Thyroid gland (tissue), 4 donors: ENCODE data around the gene TEX30. TPM values are rescaled to one million over a fixed set of nuclear protein-coding genes. Genes with fewer than 3 reads are reported as not detected.
A peak's percentile ranks its signal among the peaks of the same experiment; 100 is the strongest.

Source experiments
- DNase-seq, 2 donors: peaks; one replicate each; pipeline ENCODE4 v3.0.0-alpha.2; 2019
- H3K27ac ChIP-seq, 3 donors: fragments of 200-600 bp; sonication (generic); 1 replicate in 2 of 3; 2 replicates in 1 of 3; pipeline ENCODE4 v1.5.1; 2016 to 2019; ENCODE audit warnings: mild to moderate bottlenecking in 1 of 3, moderate library complexity in 1 of 3
- H3K27me3 ChIP-seq: fragments of 200-600 bp; sonication (generic); one replicate; pipeline ENCODE4 v1.5.1; 2019
- H3K36me3 ChIP-seq, 2 donors: fragments of 200-600 bp; sonication (generic); one replicate each; pipeline ENCODE4 v1.5.1; 2016 to 2019
- H3K4me1 ChIP-seq, 2 donors: fragments of 200-600 bp; sonication (generic); one replicate each; pipeline ENCODE4 v1.5.1; 2017 to 2019
- H3K4me3 ChIP-seq, 3 donors: fragments of 200-600 bp; sonication (generic); replicated peaks in 1 of 3; 1 replicate in 2 of 3; 2 replicates in 1 of 3; pipeline ENCODE4 v1.5.1; 2016; ENCODE audit warnings: mild to moderate bottlenecking in 1 of 3
- H3K9me3 ChIP-seq: fragments of 200-600 bp; sonication (generic); one replicate; pipeline ENCODE4 v1.5.1; 2017
- CTCF ChIP-seq, 6 experiments: fragments of 200-600 bp in 3 of 6; fragments of 450-650 bp in 3 of 6; sonication (generic) in 3 of 6; IDR thresholded peaks; one replicate each; pipeline ENCODE4 v1.5.1; 2016 to 2019; ENCODE audit warnings: antibody characterized with exemption in 6 of 6, mild to moderate bottlenecking in 2 of 6, inconsistent platforms in 1 of 6, moderate library complexity in 1 of 6
- POLR2A ChIP-seq, 2 donors: fragments of 450-650 bp; IDR thresholded peaks; one replicate each; pipeline ENCODE4 v1.6.1; 2017; ENCODE audit warnings: antibody characterized with exemption in 2 of 2, mild to moderate bottlenecking in 2 of 2, moderate library complexity in 1 of 2
- WGBS, 2 donors: methylation state at CpG; one replicate each; pipeline ENCODE4 v1.1.5; 2017; 5-methylcytosine and 5-hydroxymethylcytosine counted together
- intact Hi-C: fragments of 100-400 bp; cut with DNase I; formaldehyde crosslinking; loops from one replicate; pipeline ENCODE4 v1.15.1; 2023
- total RNA-seq, 4 donors: library from RNA; depleted of rRNA; stranded (reverse); fragments of >200 nt; gene quantifications; one replicate each; pipeline ENCODE4 v1.2.3, GENCODE V29; 2016

The TEX30 gene
- total RNA-seq, 4 donors from 2014 or later = 5.8 to 17.7 (median 8.9) TPM

GRCh38 chr13:102779436-102780159 is 6.0 kb upstream of the TEX30 start:
- Histone ChIP-seq H3K27me3 (no peaks in the 10 kb centered on the region), H3K36me3 (no peaks in the 10 kb centered on the region), H3K9me3 (no peaks in the 10 kb centered on the region), H3K4me1 (no peaks in the 10 kb centered on the region), H3K27ac (no peak overlapping the region), H3K4me3 (no peak overlapping the region)
- DNase-seq = no peak
- TF ChIP-seq CTCF (IDR thresholded peaks at IDR 0.05) (no peak), POLR2A (IDR thresholded peaks at IDR 0.05) (no peak)
- intact Hi-C loops = no loop called here
- WGBS, 2 donors = 78 to 81% methylated on average over 5 of the region's 5 CpGs

GRCh38 chr13:102777736-102778135 is 4.2 kb upstream of the TEX30 start:
- no peak overlapping the region for H3K27ac ChIP-seq
- DNase-seq = no peak
- WGBS, 2 donors = 85% methylated on average over 3 of the region's 3 CpGs
- no peak overlapping the region for H3K4me3 ChIP-seq
- TF ChIP-seq CTCF (IDR thresholded peaks at IDR 0.05) (no peak), POLR2A (IDR thresholded peaks at IDR 0.05) (no peak)
- peaks cover 0 to 5% of the 10 kb centered on the region in 2 donors for H3K4me1 ChIP-seq
- intact Hi-C loops = no loop called here
- H3K36me3 ChIP-seq = no peaks in the 10 kb centered on the region
- no peaks in the 10 kb centered on the region for H3K9me3 ChIP-seq
- H3K27me3 ChIP-seq = no peaks in the 10 kb centered on the region

GRCh38 chr13:102776271-102776670 is 2.7 kb upstream of the TEX30 start:
- Histone ChIP-seq H3K4me3 (no peak overlapping the region), H3K27me3 (no peaks in the 10 kb centered on the region), H3K36me3 (no peaks in the 10 kb centered on the region), H3K4me1 (peaks cover 0 to 10% of the 10 kb centered on the region in 2 donors), H3K9me3 (no peaks in the 10 kb centered on the region), H3K27ac (no peak overlapping the region)
- TF ChIP-seq POLR2A (IDR thresholded peaks at IDR 0.05) = no peak
- TF ChIP-seq CTCF (IDR thresholded peaks at IDR 0.05) = no peak
- no peak for DNase-seq
- intact Hi-C loops = no loop called here
- 79 to 93% methylated on average over 2 of the region's 2 CpGs for WGBS, 2 donors

- Histone ChIP-seq H3K9me3 (no peaks in the 10 kb centered on the region), H3K27me3 (no peaks in the 10 kb centered on the region), H3K4me1 (peaks cover 0 to 10% of the 10 kb centered on the region in 2 donors), H3K27ac (no peak overlapping the region), H3K36me3 (no peaks in the 10 kb centered on the region), H3K4me3 (no peak overlapping the region)
- intact Hi-C loops = no loop called here
- no peak for TF ChIP-seq CTCF (IDR thresholded peaks at IDR 0.05)
- TF ChIP-seq POLR2A (IDR thresholded peaks at IDR 0.05) = no peak
- 91 to 92% methylated on average over 14 of the region's 14 CpGs for WGBS, 2 donors
- no peak for DNase-seq
Measured at GRCh38 chr13:102774591-102775520, 1.3 kb upstream of the TEX30 start.

- H3K27ac ChIP-seq = peak overlapping the region in 2 of 3 donors; percentile 60 to 79
- DNase-seq = no peak
- intact Hi-C loops = no loop called here
- H3K4me1 ChIP-seq = peaks cover 0 to 10% of the 10 kb centered on the region in 2 donors
- H3K36me3 ChIP-seq = no peaks in the 10 kb centered on the region
- no peaks in the 10 kb centered on the region for H3K27me3 ChIP-seq
- H3K9me3 ChIP-seq = no peaks in the 10 kb centered on the region
- no peak for TF ChIP-seq CTCF (IDR thresholded peaks at IDR 0.05)
- TF ChIP-seq POLR2A (IDR thresholded peaks at IDR 0.05) = no peak
- WGBS, 2 donors = 74 to 80% methylated on average over 27 of the region's 27 CpGs
- H3K4me3 ChIP-seq = peak overlapping the region in 2 of 3 donors; percentile 60 to 93
Measured at GRCh38 chr13:102774214-102774568, 605 bp upstream of the TEX30 start.
